ENCODE results near the gene RWDD3.

RWDD3 gene

GRCh38 chr1:95287081-95287480, 53.1 kb downstream of the RWDD3 start:
- no peaks in the 10 kb centered on the region for H3K36me3 ChIP-seq (ENCODE audit: control insufficient read depth, low read depth, low read length)
- no peaks in the 10 kb centered on the region for H3K9me3 ChIP-seq (ENCODE audit: control insufficient read depth, low read depth, low read length)
- H3K27ac ChIP-seq (ENCODE audit: low read length): no peak overlapping the region
- H3K27me3 ChIP-seq (ENCODE audit: control insufficient read depth, insufficient read depth, low read length): no peaks in the 10 kb centered on the region
- H3K9ac ChIP-seq (ENCODE audit: low read length): no peak overlapping the region
- H3K4me3 ChIP-seq (ENCODE audit: low read length): no peak overlapping the region
- H3K4me1 ChIP-seq (ENCODE audit: control insufficient read depth, low read depth, low read length): peaks cover 17% of the 10 kb centered on the region

- Histone ChIP-seq H3K9ac (ENCODE audit: low read length) (no peak overlapping the region), H3K27ac (ENCODE audit: low read length) (no peak overlapping the region), H3K4me3 (ENCODE audit: low read length) (no peak overlapping the region), H3K27me3 (ENCODE audit: control insufficient read depth, insufficient read depth, low read length) (no peaks in the 10 kb centered on the region), H3K9me3 (ENCODE audit: control insufficient read depth, low read depth, low read length) (no peaks in the 10 kb centered on the region), H3K36me3 (ENCODE audit: control insufficient read depth, low read depth, low read length) (no peaks in the 10 kb centered on the region), H3K4me1 (ENCODE audit: control insufficient read depth, low read depth, low read length) (peaks cover 10% of the 10 kb centered on the region)
These were observed 53.8 kb downstream of the RWDD3 start for GRCh38 chr1:95287825-95288224.
